AG09309 (cell line): ENCODE data around the gene PBX4.

ENCODE experiments used
- DNase-seq: peaks from one replicate; pipeline ENCODE4 v3.0.0-alpha.2; 2010; ENCODE audit warnings: low read depth
- H3K4me3 ChIP-seq: 2 replicates; pipeline ENCODE4 v1.5.1; 2011; ENCODE audit warnings: mild to moderate bottlenecking, low read depth, low read length, moderate library complexity; ENCODE audit not compliant: control insufficient read depth
- CTCF ChIP-seq: IDR thresholded peaks from 2 replicates; pipeline ENCODE4 v1.5.1; 2011; ENCODE audit warnings: mild to moderate bottlenecking, low read depth, low read length, inconsistent platforms; ENCODE audit not compliant: insufficient read depth, control insufficient read depth; ENCODE audit errors: missing control alignments

The PBX4 gene

GRCh38 chr19:19514881-19515641 is 103.4 kb downstream of the PBX4 start, which contains the start of gene TSSK6:
TSSK6 (minus strand) TSS chr19:19515548; CDS start chr19:19515427, 121 bp downstream.
- DNase-seq: no peak
- TF ChIP-seq CTCF: no peak
- H3K4me3 ChIP-seq: peak within 1 kb of the TSS; percentile 87

DNA sequence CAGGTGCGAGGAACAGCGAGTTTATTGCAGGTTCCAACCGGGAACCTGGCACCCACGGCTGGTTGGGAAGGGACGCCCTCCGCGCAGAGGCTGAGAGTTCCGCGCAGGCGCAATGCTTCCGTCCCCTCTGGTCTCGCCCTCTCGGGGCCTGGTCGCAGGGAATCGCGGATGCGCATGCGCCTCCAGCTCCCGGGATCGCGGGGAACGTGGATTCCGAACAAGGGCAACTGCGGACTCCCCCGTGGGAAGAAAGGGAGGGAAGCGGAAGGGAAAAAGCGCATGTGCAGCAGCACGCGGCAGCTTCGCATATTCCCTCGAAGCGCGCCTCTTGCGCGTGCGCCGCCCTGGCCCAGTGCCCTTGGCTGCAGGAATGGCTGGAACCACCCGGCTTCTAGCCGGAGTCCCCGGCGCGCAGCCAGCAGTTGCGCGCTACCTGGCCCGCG is 104.3 kb downstream of the PBX4 start:
- TF ChIP-seq CTCF: no peak
- H3K4me3 ChIP-seq: no peak overlapping the region
- no peak for DNase-seq

DNA sequence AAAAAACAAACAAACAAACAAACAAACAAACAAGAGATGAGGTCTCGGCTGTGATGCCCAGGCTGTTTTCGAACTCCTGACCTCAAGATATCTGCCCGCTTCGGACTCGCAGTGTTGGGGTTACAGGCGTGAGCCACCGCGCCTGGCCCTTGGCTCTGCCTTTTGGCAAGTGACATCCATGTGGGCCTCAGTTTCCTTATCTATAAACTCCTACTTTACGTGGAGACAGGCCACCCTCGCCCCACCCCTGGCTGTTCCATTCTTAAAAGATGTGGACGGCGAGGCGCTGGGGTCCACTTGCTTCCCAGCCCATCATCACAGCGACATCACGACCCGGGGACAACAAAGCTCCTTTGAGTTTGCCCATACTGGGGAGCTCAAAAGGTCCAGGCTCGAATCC is 104.8 kb downstream of the PBX4 start:
- H3K4me3 ChIP-seq: no peak overlapping the region
- TF ChIP-seq CTCF: no peak
- no peak for DNase-seq
